ENCODE measurements around the gene ZNF202. TPM values are rescaled to one million over a fixed set of nuclear protein-coding genes. Genes with fewer than 3 reads are reported as not detected.

Gene ZNF202
- 5.0 and 7.6 TPM in 2 replicates for total RNA-seq

GRCh38 chr11:123741159-123742030 is at the start of gene ZNF202:
TSS of gene ZNF202 (minus strand) at chr11:123741660. CDS start at chr11:123730888, 10,772 bp downstream.

GRCh38 chr11:123754101-123754568 is 12.7 kb upstream of the ZNF202 start, which contains the start of gene OR6X1:
TSS of gene OR6X1 (minus strand) at chr11:123754518. CDS start at chr11:123754518, 0 bp downstream.

Other genes with a start within 250 kb of the ZNF202 start
- gene SCN3B, start 87.0 kb downstream of the ZNF202 start, total RNA-seq: 0.69 and 0.93 TPM in 2 replicates
- not detected in 2 replicates for gene OR6X1, start 12.9 kb upstream of the ZNF202 start, total RNA-seq
- gene OR6M1, start 64.7 kb upstream of the ZNF202 start, total RNA-seq: not detected in 2 replicates
- gene TMEM225, start 144.0 kb upstream of the ZNF202 start, total RNA-seq: not detected in 2 replicates
- not detected in 2 replicates for gene OR8D4, start 160.5 kb upstream of the ZNF202 start, total RNA-seq
- not detected in 2 replicates for gene OR4D5, start 198.0 kb upstream of the ZNF202 start, total RNA-seq
- gene OR6T1, start 202.2 kb upstream of the ZNF202 start, total RNA-seq: not detected in 2 replicates
- not detected in 2 replicates for gene OR10S1, start 236.1 kb upstream of the ZNF202 start, total RNA-seq

Data from mammary microvascular endothelial cell (primary cell).